HG03520 (cell line): Measurements from ENCODE around the gene DGLUCY.
A peak's percentile ranks its signal among the peaks of the same experiment; 100 is the strongest.
"Not testable (repeated sequence)": the region's sequence is repeated elsewhere in the genome, so short reads cannot be mapped to it uniquely, and the experiment has no call there.

Source experiments
- ATAC-seq: cut with Tn5 transposase; IDR thresholded peaks from one replicate; pipeline ENCODE4 v1.9.1; 2021; ENCODE audit warnings: mild to moderate bottlenecking, moderate library complexity; ENCODE audit not compliant: unreplicated experiment

Gene DGLUCY

GRCh38 chr14:91202234-91202974 lies 88.5 kb downstream of the DGLUCY start:
- ATAC-seq: no peak

- no peak for ATAC-seq
These were observed 90.8 kb downstream of the DGLUCY start for GRCh38 chr14:91204657-91205056.

GRCh38 chr14:91205459-91205858 lies 91.6 kb downstream of the DGLUCY start:
- no peak for ATAC-seq

- ATAC-seq: no peak
These were observed 93.1 kb downstream of the DGLUCY start for GRCh38 chr14:91207008-91207407.

- ATAC-seq: no peak
These were observed 97.1 kb downstream of the DGLUCY start for GRCh38 chr14:91211017-91211416.

- ATAC-seq: no peak
These were observed 100.4 kb downstream of the DGLUCY start for GRCh38 chr14:91214306-91214705.

GRCh38 chr14:91215381-91215780 lies 101.5 kb downstream of the DGLUCY start:
- no peak for ATAC-seq

- ATAC-seq: no peak
These were observed 102.9 kb downstream of the DGLUCY start for GRCh38 chr14:91216731-91217226.

GRCh38 chr14:91218014-91218413 lies 104.1 kb downstream of the DGLUCY start:
- no peak for ATAC-seq

GRCh38 chr14:91219517-91220389 lies 105.9 kb downstream of the DGLUCY start:
- ATAC-seq: no peak

- ATAC-seq: no peak
These were observed 106.7 kb downstream of the DGLUCY start for GRCh38 chr14:91220581-91221000.

- no peak for ATAC-seq
These were observed 107.4 kb downstream of the DGLUCY start for GRCh38 chr14:91221270-91221669.

GRCh38 chr14:91223028-91223783 lies 109.3 kb downstream of the DGLUCY start:
- no peak for ATAC-seq

- ATAC-seq: no peak
These were observed 111.2 kb downstream of the DGLUCY start for GRCh38 chr14:91225025-91225424.

- not testable (repeated sequence) for ATAC-seq
These were observed 112.5 kb downstream of the DGLUCY start for GRCh38 chr14:91226360-91226759.

GRCh38 chr14:91227183-91227628 lies 113.3 kb downstream of the DGLUCY start:
- no peak for ATAC-seq

- ATAC-seq: peak; percentile 59
These were observed 114.5 kb downstream of the DGLUCY start for GRCh38 chr14:91228112-91229004.

GRCh38 chr14:91229005-91229382 lies 115.1 kb downstream of the DGLUCY start:
- ATAC-seq: no peak

- peak; percentile 73 for ATAC-seq
These were observed 115.9 kb downstream of the DGLUCY start for GRCh38 chr14:91229743-91230200.
